ENCODE measurements around the gene WFDC1. TPM values are rescaled to one million over a fixed set of nuclear protein-coding genes. Genes with fewer than 3 reads are reported as not detected.
A peak's percentile ranks its signal among the peaks of the same experiment; 100 is the strongest.

Gene WFDC1
- total and polyA plus RNA-seq, 2 of the 4 experiments (the other 2 are of a cell fraction), result 4.7 to 6.8 TPM

GRCh38 chr16:84247844-84248243 is 46.8 kb upstream of the WFDC1 start:
- Histone ChIP-seq H3K14ac (replicated peaks; ENCODE audit: low read depth, low read length) (no peak overlapping the region), H2BK5ac (ENCODE audit: low read depth, low read length, poor library complexity, severe bottlenecking) (no peak overlapping the region), H3K56ac (ENCODE audit: extremely low read depth, insufficient read depth, low read length) (no peak overlapping the region), H3K9me3 (ENCODE audit: control insufficient read depth, insufficient read depth, low read length) (peaks cover 7% of the 10 kb centered on the region), H4K20me1 (ENCODE audit: insufficient read depth, low read length) (no peaks in the 10 kb centered on the region), H3K4me3 (ENCODE audit: insufficient read depth, low read depth, low read length) (no peak overlapping the region), H3K4me1 (ENCODE audit: control insufficient read depth, insufficient read depth, low read length) (no peaks in the 10 kb centered on the region), H2AK9ac (replicated peaks; ENCODE audit: low read depth, low read length, poor library complexity) (no peak overlapping the region), H3K23ac (ENCODE audit: low read depth, low read length) (no peak overlapping the region), H3K9ac (ENCODE audit: low read depth, low read length) (no peak overlapping the region), H4K8ac (ENCODE audit: low read depth in 2 of 2, low read length in 2 of 2) (no peak overlapping the region), H3K9me1 (ENCODE audit: insufficient read depth, low read length) (no peaks in the 10 kb centered on the region), H2BK120ac (ENCODE audit: low read depth, low read length) (no peak overlapping the region), H3K18ac (ENCODE audit: low read depth, low read length) (no peak overlapping the region), H3K4ac (ENCODE audit: low read depth, low read length) (no peak overlapping the region), H3K4me2 (ENCODE audit: low read depth, low read length) (no peak overlapping the region), H3K27ac (ENCODE audit: insufficient read depth, low read length) (no peak overlapping the region), H2BK20ac (ENCODE audit: low read depth, low read length) (no peak overlapping the region), H3K36me3 (ENCODE audit: control insufficient read depth, insufficient read depth, low read length) (no peaks in the 10 kb centered on the region), H4K5ac (ENCODE audit: low read depth, low read length) (no peak overlapping the region), H3K27me3 (ENCODE audit: control insufficient read depth, insufficient read depth, low read length) (peaks cover 68% of the 10 kb centered on the region), H2AK5ac (ENCODE audit: low read depth, low read length) (no peak overlapping the region), H2AFZ (replicated peaks; ENCODE audit: low read length, poor library complexity) (no peak overlapping the region), H2BK15ac (ENCODE audit: low read depth, low read length) (no peak overlapping the region), H4K91ac (ENCODE audit: insufficient read depth, low read depth, low read length) (no peak overlapping the region), H3K79me1 (ENCODE audit: low read depth in 1 of 2, low read length in 2 of 2) (no peaks in the 10 kb centered on the region)
- intact Hi-C loops (cut with micrococcal nuclease) (no loop called here), in situ Hi-C loops (cut with MboI; ENCODE audit: low sequenced_read_pairs) (no loop called here), dilution Hi-C loops (cut with HindIII; ENCODE audit: low sequenced_read_pairs, unreplicated experiment) (no loop called here)
- peak; percentile 3 for DNase-seq
- ChIA-PET CTCF (interaction anchor here (0.8 kb wide), 1 partner anchor 25 kb away, joined by 3 read pairs; no protein-coding TSS in a partner anchor), POLR2A (ENCODE audit: unreplicated experiment) (no interaction called here)
- 60% methylated on average over 4 of the region's 5 CpGs; no CpG with 5 or more reads in 1 of the 2 experiments for WGBS, 2 experiments (ENCODE audit: extremely low coverage in 2 of 2, insufficient read length in 1 of 2)
- TF ChIP-seq SMC3 (IDR thresholded peaks at IDR 0.05; ENCODE audit: low read depth, low read length) (no peak), RFX5 (IDR thresholded peaks at IDR 0.05; ENCODE audit: low read depth, low read length) (no peak), MAFK (IDR thresholded peaks at IDR 0.05; ENCODE audit: low read depth, low read length) (peak; percentile 86), CEBPB (IDR thresholded peaks at IDR 0.05; ENCODE audit: low read depth, low read length) (no peak), ELK1 (IDR thresholded peaks at IDR 0.05; ENCODE audit: borderline replicate concordance, low read depth, low read length) (no peak), NFE2L2 (IDR thresholded peaks at IDR 0.05; ENCODE audit: low read depth, low read length) (no peak), MAZ (IDR thresholded peaks at IDR 0.05; ENCODE audit: borderline replicate concordance, low read depth, low read length) (no peak)
- ATAC-seq (ENCODE audit: low read depth), result no peak
- BruUV-seq (replicated peaks), result no TSS peak

Data from IMR-90 (cell line).